Testis (tissue), 3 donors: ENCODE data around the gene CTSE. TPM values are rescaled to one million over a fixed set of nuclear protein-coding genes. Genes with fewer than 3 reads are reported as not detected.
A peak's percentile ranks its signal among the peaks of the same experiment; 100 is the strongest.

Experiments used
- DNase-seq: peaks from one replicate; pipeline ENCODE4 v3.0.0-alpha.2; 2019
- H3K27ac ChIP-seq, 2 donors: fragments of 200-600 bp; sonication (generic); one replicate each; pipeline ENCODE4 v1.5.1; 2019
- H3K27me3 ChIP-seq: fragments of 200-600 bp; sonication (generic); one replicate; pipeline ENCODE4 v1.5.1; 2019
- H3K36me3 ChIP-seq: fragments of 200-600 bp; sonication (generic); one replicate; pipeline ENCODE4 v1.5.1; 2017; ENCODE audit warnings: low read depth; ENCODE audit errors: missing control alignments
- H3K4me1 ChIP-seq: fragments of 200-600 bp; sonication (generic); one replicate; pipeline ENCODE4 v1.5.1; 2019
- H3K4me3 ChIP-seq, 2 donors: fragments of 200-600 bp; sonication (generic); one replicate each; pipeline ENCODE4 v1.5.1; 2017 to 2019
- H3K9me3 ChIP-seq: fragments of 200-600 bp; sonication (generic); one replicate; pipeline ENCODE4 v1.5.1; 2017
- CTCF ChIP-seq, 3 experiments: fragments of 450-650 bp in 2 of 3; fragments of 200-600 bp in 1 of 3; sonication (generic) in 1 of 3; IDR thresholded peaks; one replicate each; pipeline ENCODE4 v1.5.1; 2016 to 2019; ENCODE audit warnings: antibody characterized with exemption in 3 of 3, mild to moderate bottlenecking in 2 of 3, moderate library complexity in 1 of 3
- POLR2A ChIP-seq: fragments of 450-650 bp; IDR thresholded peaks from one replicate; pipeline ENCODE4 v1.6.1; 2017; ENCODE audit warnings: antibody characterized with exemption, mild to moderate bottlenecking, moderate library complexity
- WGBS, 2 donors: methylation state at CpG; one replicate each; pipeline ENCODE4 v1.1.5; 2018; 5-methylcytosine and 5-hydroxymethylcytosine counted together
- intact Hi-C: fragments of 100-400 bp; cut with DNase I; formaldehyde crosslinking; loops from one replicate; pipeline ENCODE4 v1.15.1; 2023; ENCODE audit warnings: low total_unique reads
- polyA plus RNA-seq: library from polyadenylated mRNA; stranded (reverse); fragments of 350-450 nt; fragmentation: Illumina TruSeq; extraction: RNeasy Lipid Tissue Mini Kit (QIAGEN cat#74804); gene quantifications from one replicate; pipeline ENCODE4 v1.2.3, GENCODE V29; 2014; ENCODE audit warnings: low read depth, low replicate concordance; ENCODE audit not compliant: insufficient read depth
- total RNA-seq, 2 donors: library from RNA; depleted of rRNA; stranded (reverse); fragments of >200 nt; gene quantifications; one replicate each; pipeline ENCODE4 v1.2.3, GENCODE V29; 2016

CTSE gene
- total and polyA plus RNA-seq, 3 donors from 2014 or later, result 0.16 to 0.98 TPM; not detected in 1

GRCh38 chr1:205986861-205987260 lies 36.8 kb downstream of the CTSE start:
- DNase-seq, result no peak
- H3K27me3 ChIP-seq, result no peaks in the 10 kb centered on the region
- TF ChIP-seq POLR2A (no peak), CTCF (IDR thresholded peaks at IDR 0.05) (no peak)
- peaks cover 11% of the 10 kb centered on the region for H3K4me1 ChIP-seq
- H3K27ac ChIP-seq, result no peak overlapping the region
- no peak overlapping the region for H3K4me3 ChIP-seq
- H3K9me3 ChIP-seq, result no peaks in the 10 kb centered on the region
- intact Hi-C loops, result loop anchor here (10.0 kb wide), 1 partner anchor 118 kb away; no protein-coding TSS in a partner anchor
- WGBS, 2 donors, result 36 to 49% methylated on average over 2 of the region's 2 CpGs
- H3K36me3 ChIP-seq, result no peaks in the 10 kb centered on the region

- Histone ChIP-seq H3K9me3 (no peaks in the 10 kb centered on the region), H3K4me3 (no peak overlapping the region), H3K4me1 (peaks cover 11% of the 10 kb centered on the region), H3K27me3 (no peaks in the 10 kb centered on the region), H3K27ac (peak overlapping the region in 1 of 2 donors; percentile 55), H3K36me3 (no peaks in the 10 kb centered on the region)
- no peak for DNase-seq
- no peak for TF ChIP-seq POLR2A
- TF ChIP-seq CTCF (IDR thresholded peaks at IDR 0.05), result no peak
- intact Hi-C loops, result loop anchor here (10.0 kb wide), 1 partner anchor 119 kb away; no protein-coding TSS in a partner anchor
- WGBS, 2 donors, result 62 to 65% methylated on average over 3 of the region's 3 CpGs
These were observed 37.4 kb downstream of the CTSE start for GRCh38 chr1:205986292-205986691.

- WGBS, 2 donors, result 85 to 91% methylated on average over 9 of the region's 9 CpGs
- H3K27ac ChIP-seq, result no peak overlapping the region
- TF ChIP-seq CTCF (IDR thresholded peaks at IDR 0.05) (no peak), POLR2A (no peak)
These were observed 38.2 kb downstream of the CTSE start for GRCh38 chr1:205985330-205986005.

GRCh38 chr1:205983925-205984725 lies 39.6 kb downstream of the CTSE start:
- Histone ChIP-seq H3K36me3 (no peaks in the 10 kb centered on the region), H3K4me3 (no peak overlapping the region), H3K27ac (no peak overlapping the region), H3K27me3 (no peaks in the 10 kb centered on the region), H3K4me1 (peaks cover 11% of the 10 kb centered on the region), H3K9me3 (no peaks in the 10 kb centered on the region)
- DNase-seq, result peak; percentile 80
- TF ChIP-seq CTCF (IDR thresholded peaks at IDR 0.05) (peak; percentile 45 to 53 (median 50)), POLR2A (no peak)
- 43 to 59% methylated on average over 11 to 14 of the region's 14 CpGs for WGBS, 2 donors
- intact Hi-C loops, result loop anchor here (10.0 kb wide), 1 partner anchor 121 kb away; no protein-coding TSS in a partner anchor

More at GRCh38 chr1:205985330-205986005, 38.2 kb downstream of the CTSE start:
- no peaks in the 10 kb centered on the region for H3K9me3 ChIP-seq
- no peak for DNase-seq
- H3K36me3 ChIP-seq, result no peaks in the 10 kb centered on the region
- no peaks in the 10 kb centered on the region for H3K27me3 ChIP-seq
- no peak overlapping the region for H3K4me3 ChIP-seq
- intact Hi-C loops, result loop anchor here (10.0 kb wide), 1 partner anchor 119 kb away; no protein-coding TSS in a partner anchor
- peaks cover 11% of the 10 kb centered on the region for H3K4me1 ChIP-seq
